H1 (cell line): ENCODE measurements around the gene SLC22A23. TPM values are rescaled to one million over a fixed set of nuclear protein-coding genes. Genes with fewer than 3 reads are reported as not detected.

Source experiments
- CTCF ChIA-PET: fragments of 300-600 bp; sonication (Branson Sonifier 250); formaldehyde crosslinking; loops from one replicate; lab custom pipeline; 2021; ENCODE audit not compliant: partially characterized antibody; lab: Charles Lee
- POLR2A ChIA-PET: fragments of 300-600 bp; sonication (Branson Sonifier 250); formaldehyde crosslinking; loops from one replicate; lab custom pipeline; 2021; ENCODE audit warnings: inconsistent platforms; ENCODE audit not compliant: partially characterized antibody; lab: Charles Lee
- DNase-seq, 2 experiments: peaks; one replicate each; pipeline versions ENCODE4 v3.0.0 to v3.0.0-alpha.2; 2010 to 2022; ENCODE audit warnings: low spot score in 2 of 2, low read depth in 1 of 2, mixed read lengths in 1 of 2
- FAIRE-seq: peaks from 2 replicates; lab custom pipeline; 2011; peaks lifted over from hg19 to GRCh38; lab: Jason Lieb, UNC
- H2AFZ ChIP-seq: 2 replicates; pipeline ENCODE4 v1.8.1; 2012; ENCODE audit warnings: low read length, inconsistent platforms
- H2AK5ac ChIP-seq: 2 replicates; pipeline ENCODE4 v1.6.1; 2013; ENCODE audit warnings: low read depth, low read length
- H2BK120ac ChIP-seq: replicated peaks from 2 replicates; pipeline ENCODE3; 2013; ENCODE audit warnings: low read depth, low read length, inconsistent platforms
- H2BK12ac ChIP-seq: 2 replicates; pipeline ENCODE4 v1.6.1; 2013; ENCODE audit warnings: low read depth, low read length
- H2BK15ac ChIP-seq: 2 replicates; pipeline ENCODE4 v1.6.1; 2013; ENCODE audit warnings: low read length
- H2BK20ac ChIP-seq: 2 replicates; pipeline ENCODE4 v1.6.1; 2013; ENCODE audit warnings: low read length
- H2BK5ac ChIP-seq: 2 replicates; pipeline ENCODE4 v1.6.1; 2013; ENCODE audit warnings: low read depth, low read length
- H3K14ac ChIP-seq: 2 replicates; pipeline ENCODE4 v1.6.1; 2013; ENCODE audit warnings: inconsistent platforms; ENCODE audit not compliant: insufficient read length
- H3K18ac ChIP-seq: 2 replicates; pipeline ENCODE4 v1.6.1; 2013; ENCODE audit warnings: low read length; ENCODE audit errors: extremely low read depth
- H3K23ac ChIP-seq: 2 replicates; pipeline ENCODE4 v1.6.1; 2013; ENCODE audit warnings: inconsistent platforms; ENCODE audit not compliant: insufficient read length
- H3K23me2 ChIP-seq: 2 replicates; pipeline ENCODE4 v1.6.1; 2013; ENCODE audit warnings: low read depth, low read length
- H3K27ac ChIP-seq: 2 replicates; pipeline ENCODE4 v1.6.1; 2011; ENCODE audit warnings: low read depth, low read length, inconsistent platforms
- H3K27me3 ChIP-seq, 4 experiments: replicated peaks in 1 of 4; 1 replicate in 1 of 4; 2 replicates in 3 of 4; pipeline versions ENCODE4 v1.6.1 to v1.8.1; 2011 to 2013; ENCODE audit warnings: low read length in 3 of 4, mild to moderate bottlenecking in 3 of 4, inconsistent platforms in 2 of 4, mixed read lengths in 2 of 4, moderate library complexity in 1 of 4; ENCODE audit not compliant: control insufficient read depth in 3 of 4, insufficient read depth in 3 of 4; ENCODE audit errors: extremely low read depth in 1 of 4
- H3K36me3 ChIP-seq, 4 experiments: 2 replicates each; pipeline versions ENCODE4 v1.6.1 to v1.8.1; 2011 to 2013; ENCODE audit warnings: mild to moderate bottlenecking in 4 of 4, low read length in 3 of 4, moderate library complexity in 2 of 4, control low read depth in 1 of 4, inconsistent platforms in 1 of 4; ENCODE audit not compliant: insufficient read depth in 4 of 4, control insufficient read depth in 2 of 4
- H3K4ac ChIP-seq: replicated peaks from 2 replicates; pipeline ENCODE3; 2013; ENCODE audit warnings: low read length, low read depth, mixed read lengths, inconsistent platforms; ENCODE audit not compliant: insufficient read length
- H3K4me1 ChIP-seq, 4 experiments: replicated peaks in 1 of 4; 1 replicate in 1 of 4; 2 replicates in 3 of 4; pipeline versions ENCODE4 v1.6.1 to v1.8.1; 2011 to 2013; ENCODE audit warnings: low read length in 3 of 4, inconsistent platforms in 2 of 4, mixed read lengths in 1 of 4; ENCODE audit not compliant: insufficient read depth in 4 of 4, control insufficient read depth in 3 of 4
- H3K4me2 ChIP-seq, 2 experiments: 2 replicates each; pipeline versions ENCODE4 v1.6.1 to v1.8.1; 2011 to 2013; ENCODE audit warnings: low read depth in 2 of 2, low read length in 2 of 2, control low read depth in 1 of 2, inconsistent platforms in 1 of 2, mild to moderate bottlenecking in 1 of 2; ENCODE audit not compliant: insufficient read depth in 1 of 2
- H3K4me3 ChIP-seq, 4 experiments: fragments of 200-600, 300-600 bp in 1 of 4; sonication (generic), shearing (Covaris generic), sonication (Bioruptor Twin) in 1 of 4; 2 replicates each; pipeline versions ENCODE4 v1.5.1 to v1.8.1; 2011 to 2016; ENCODE audit warnings: low read length in 4 of 4, low read depth in 3 of 4, control low read depth in 2 of 4, inconsistent platforms in 2 of 4, mild to moderate bottlenecking in 2 of 4, mixed read lengths in 1 of 4, moderate library complexity in 1 of 4; ENCODE audit not compliant: insufficient read depth in 2 of 4; ENCODE audit errors: extremely low read depth in 1 of 4
- H3K56ac ChIP-seq: replicated peaks from 2 replicates; pipeline ENCODE3; 2013; ENCODE audit warnings: low read depth, mild to moderate bottlenecking, mixed read lengths, low read length, inconsistent platforms; ENCODE audit not compliant: insufficient read length
- H3K79me1 ChIP-seq: 2 replicates; pipeline ENCODE4 v1.6.1; 2013; ENCODE audit warnings: low read depth, low read length, control low read depth
- H3K79me2 ChIP-seq, 2 experiments: 2 replicates each; pipeline versions ENCODE4 v1.6.1 to v1.8.1; 2012 to 2013; ENCODE audit warnings: low read length in 2 of 2, mild to moderate bottlenecking in 2 of 2, inconsistent platforms in 1 of 2; ENCODE audit not compliant: insufficient read depth in 2 of 2, control insufficient read depth in 1 of 2
- H3K9ac ChIP-seq, 4 experiments: replicated peaks in 1 of 4; 1 replicate in 1 of 4; 2 replicates in 3 of 4; pipeline versions ENCODE4 v1.6.1 to v1.8.1; 2011 to 2013; ENCODE audit warnings: low read depth in 3 of 4, low read length in 3 of 4, control low read depth in 2 of 4, mild to moderate bottlenecking in 2 of 4, moderate library complexity in 2 of 4, inconsistent platforms in 1 of 4; ENCODE audit errors: extremely low read depth in 1 of 4
- H3K9me3 ChIP-seq, 2 experiments: 2 replicates each; pipeline versions ENCODE4 v1.6.1 to v1.8.1; 2012 to 2013; ENCODE audit warnings: mild to moderate bottlenecking in 2 of 2, moderate library complexity in 2 of 2, control low read depth in 1 of 2, inconsistent platforms in 1 of 2, low read depth in 1 of 2, low read length in 1 of 2, mixed read lengths in 1 of 2; ENCODE audit not compliant: insufficient read depth in 2 of 2
- H4K20me1 ChIP-seq, 2 experiments: replicated peaks in 1 of 2; 2 replicates each; pipeline versions ENCODE3 to v1.8.1; 2011 to 2013; ENCODE audit warnings: inconsistent platforms in 2 of 2, low read length in 2 of 2, mild to moderate bottlenecking in 1 of 2; ENCODE audit not compliant: insufficient read depth in 2 of 2, control insufficient read depth in 1 of 2
- H4K5ac ChIP-seq: 2 replicates; pipeline ENCODE4 v1.6.1; 2013; ENCODE audit warnings: low read length, low read depth, mixed read lengths, inconsistent platforms; ENCODE audit not compliant: insufficient read length
- H4K8ac ChIP-seq: 2 replicates; pipeline ENCODE4 v1.8.0; 2013; ENCODE audit warnings: mild to moderate bottlenecking, moderate library complexity, low read length, inconsistent platforms; ENCODE audit not compliant: insufficient read depth; ENCODE audit errors: extremely low read depth
- H4K91ac ChIP-seq: replicated peaks from 2 replicates; pipeline ENCODE3; 2013; ENCODE audit warnings: low read length, mixed read lengths, inconsistent platforms; ENCODE audit not compliant: insufficient read length
- BCL11A ChIP-seq, 2 experiments: IDR thresholded peaks; one replicate each; pipeline ENCODE4 v1.6.1; 2011; ENCODE audit warnings: low read depth in 2 of 2, low read length in 2 of 2, mild to moderate bottlenecking in 2 of 2
- CREB1 ChIP-seq: IDR thresholded peaks from 2 replicates; pipeline ENCODE4 v1.6.1; 2012; ENCODE audit warnings: inconsistent platforms
- JUN ChIP-seq: IDR thresholded peaks from 2 replicates; pipeline ENCODE4 v1.6.1; 2011; ENCODE audit warnings: low read depth, mild to moderate bottlenecking, improper control_type of control experiment, low read length
- KDM4A ChIP-seq: IDR thresholded peaks from one replicate; pipeline ENCODE4 v1.7.1; 2012; ENCODE audit warnings: low read depth, mild to moderate bottlenecking, moderate library complexity, low read length, inconsistent platforms; ENCODE audit not compliant: severe bottlenecking
- RAD21 ChIP-seq, 2 experiments: IDR thresholded peaks in 1 of 2; conservative IDR thresholded peaks in 1 of 2; 2 replicates each; pipeline ENCODE4 v1.6.1; 2011; ENCODE audit warnings: low read depth in 2 of 2, low read length in 2 of 2, improper control_type of control experiment in 1 of 2, inconsistent platforms in 1 of 2, mild to moderate bottlenecking in 1 of 2, moderate library complexity in 1 of 2
- SP4 ChIP-seq: IDR thresholded peaks from 2 replicates; pipeline ENCODE4 v1.6.1; 2012; ENCODE audit warnings: low read length, inconsistent platforms
- ZNF274 ChIP-seq: IDR thresholded peaks from 2 replicates; pipeline ENCODE4 v1.7.0; 2012; ENCODE audit warnings: low read length, borderline replicate concordance; ENCODE audit errors: extremely low read depth
- WGBS, 2 experiments: shearing (Covaris generic) in 1 of 2; methylation state at CpG; one replicate each; pipeline versions ENCODE4 v1.1.6 to v1.1.7; 2013 to 2015; ENCODE audit warnings: low lambda C conversion rate in 2 of 2, mixed read lengths in 2 of 2, inconsistent platforms in 1 of 2, low coverage in 1 of 2, missing lambda C conversion rate in 1 of 2; ENCODE audit not compliant: insufficient replicate concordance in 2 of 2, insufficient coverage in 1 of 2, insufficient read length in 1 of 2; ENCODE audit errors: extremely low coverage in 1 of 2, missing lambda C conversion rate in 1 of 2; 5-methylcytosine and 5-hydroxymethylcytosine counted together
- polyA plus RNA-seq, 7 experiments: library from polyadenylated mRNA; depleted of rRNA in 3 of 7; stranded (reverse) in 5 of 7; unstranded in 2 of 7; fragments of >200 nt in 5 of 7; fragments of 200-250 nt in 2 of 7; gene quantifications; 1 replicate in 5 of 7; 2 replicates in 1 of 7; 4 replicates in 1 of 7; pipeline versions ENCODE4 v1.2.1 to v1.2.3, GENCODE V29; 2011 to 2013; ENCODE audit warnings: missing spikeins in 2 of 7, mixed read lengths in 2 of 7
- total RNA-seq: library from RNA; stranded (reverse); fragmentation: NEBNext Ultra II Directional; extraction: Animal tissue kit (Norgen Biotek cat#: 25700); gene quantifications from 2 replicates; pipeline ENCODE4 v1.2.1, GENCODE V29; 2021

SLC22A23 gene
- total and polyA plus RNA-seq, 2 of the 8 experiments (the other 6 are each of a cell fraction or from before 2014, with no cell fraction given): 9.9 to 38.4 TPM

- POLR2A ChIA-PET: interaction anchor here (0.6 to 0.7 kb wide), 2 partner anchors 163 to 178 kb away, joined by 3 read pairs; no protein-coding TSS in a partner anchor
- Histone ChIP-seq H3K18ac (no peak overlapping the region), H3K56ac (no peak overlapping the region), H2BK5ac (no peak overlapping the region), H3K4me3 (no peak overlapping the region), H3K14ac (no peak overlapping the region), H4K20me1 (no peaks in the 10 kb centered on the region), H2BK120ac (no peak overlapping the region), H3K4ac (no peak overlapping the region), H3K79me2 (no peaks in the 10 kb centered on the region), H3K36me3 (peaks cover 0 to 8% (median 2%) of the 10 kb centered on the region in 4 experiments; a peak in 3 of 8 replicates), H2BK12ac (no peak overlapping the region), H4K8ac (0 out of 2 replicates have a peak overlapping the region, but pooled peaks have one; percentile 7), H3K9ac (no peak overlapping the region), H3K27ac (no peak overlapping the region), H3K27me3 (no peaks in the 10 kb centered on the region), H2AFZ (no peak overlapping the region), H3K4me1 (no peaks in the 10 kb centered on the region; a peak in 1 of 7 replicates), H4K5ac (no peak overlapping the region), H2AK5ac (no peak overlapping the region), H3K23me2 (no peaks in the 10 kb centered on the region), H3K9me3 (no peaks in the 10 kb centered on the region), H3K79me1 (no peaks in the 10 kb centered on the region), H2BK15ac (no peak overlapping the region), H3K4me2 (no peak overlapping the region), H2BK20ac (no peak overlapping the region), H3K23ac (no peak overlapping the region), H4K91ac (no peak overlapping the region)
- CTCF ChIA-PET: interaction anchor here (1.3 to 5.1 kb wide), 5 partner anchors 9 to 445 kb away, joined by 3 to 35 read pairs (median 4); no protein-coding TSS in a partner anchor
- FAIRE-seq (no peak), DNase-seq (no peak)
- 93% methylated on average over 17 of the region's 17 CpGs; no CpG with 5 or more reads in 1 of the 2 experiments for WGBS, 2 experiments
- TF ChIP-seq JUN (no peak), SP4 (no peak), CREB1 (no peak), BCL11A (IDR thresholded peaks at IDR 0.05; ENCODE audit: low read depth in 2 of 2, low read length in 2 of 2) (no peak), KDM4A (no peak), RAD21 (IDR thresholded peaks at IDR 0.05 in 1 of 2, conservative IDR thresholded peaks at IDR 0.05 in 1 of 2; ENCODE audit: low read depth in 2 of 2, low read length in 2 of 2) (no peak), ZNF274 (no peak)
Observed at GRCh38 chr6:3287976-3288707, 168.7 kb downstream of the SLC22A23 start.
